Effector memory CD8-positive, alpha-beta T cell (primary cell): Measurements from ENCODE around the gene NOX4.

ENCODE experiments used
- ATAC-seq: fragments of 150-1000 bp; cut with Tn5 transposase; replicated peaks from 2 replicates; pipeline ENCODE4 v1.10.0; 2021; ENCODE audit warnings: mild to moderate bottlenecking, moderate library complexity
- DNase-seq, 3 experiments: peaks; one replicate each; pipeline ENCODE4 v3.0.0; 2021
- H3K27ac Mint-ChIP-seq, 2 donors: one replicate each; pipeline ENCODE4 v1.8.0; 2022; ENCODE audit warnings: mild to moderate bottlenecking in 2 of 2, mixed read lengths in 2 of 2, moderate library complexity in 2 of 2
- H3K27me3 Mint-ChIP-seq, 2 donors: one replicate each; pipeline ENCODE4 v1.8.0; 2022; ENCODE audit warnings: mixed read lengths in 2 of 2
- H3K36me3 Mint-ChIP-seq: one replicate; pipeline ENCODE4 v1.8.0; 2022; ENCODE audit warnings: mild to moderate bottlenecking, moderate library complexity, mixed read lengths; ENCODE audit not compliant: insufficient read depth
- H3K4me1 Mint-ChIP-seq, 2 donors: one replicate each; pipeline ENCODE4 v1.8.0; 2022; ENCODE audit warnings: low read depth in 2 of 2, mixed read lengths in 2 of 2
- H3K4me3 Mint-ChIP-seq, 2 donors: one replicate each; pipeline ENCODE4 v1.8.0; 2022; ENCODE audit warnings: mild to moderate bottlenecking in 2 of 2, mixed read lengths in 2 of 2, moderate library complexity in 2 of 2
- H3K9me3 Mint-ChIP-seq, 2 donors: one replicate each; pipeline ENCODE4 v1.8.0; 2022; ENCODE audit warnings: mixed read lengths in 2 of 2
- total RNA-seq, 9 experiments: gene quantifications; one replicate each; lab custom pipeline; 2026; lab: John Stamatoyannopoulos, UW

NOX4 gene
- total RNA-seq: 0 to 0.24 (median 0) reads per million in 9 experiments

- no peak within 1 kb of the TSS for H3K4me3 Mint-ChIP-seq
- no peak for ATAC-seq
- no peaks in the 10 kb centered on the region for H3K36me3 Mint-ChIP-seq
- H3K27ac Mint-ChIP-seq: no peak within 1 kb of the TSS
- peaks cover 0 to 5% of the 10 kb centered on the region in 2 donors for H3K9me3 Mint-ChIP-seq
- no peaks in the 10 kb centered on the region for H3K4me1 Mint-ChIP-seq
- H3K27me3 Mint-ChIP-seq: no peaks in the 10 kb centered on the region
- no peak for DNase-seq
Measured at GRCh38 chr11:89490981-89491690, at the start of gene NOX4. Gene NOX4 (minus strand): TSS chr11:89491375. CDS start chr11:89491246, 129 bp downstream.

GRCh38 chr11:89540826-89541225 is 49.7 kb upstream of the NOX4 start:
- Mint-ChIP-seq H3K9me3 (peaks cover 6 to 17% of the 10 kb centered on the region in 2 donors), H3K4me3 (no peak overlapping the region), H3K36me3 (no peaks in the 10 kb centered on the region), H3K27me3 (no peaks in the 10 kb centered on the region), H3K4me1 (no peaks in the 10 kb centered on the region), H3K27ac (no peak overlapping the region)
- DNase-seq (no peak), ATAC-seq (no peak)

- Mint-ChIP-seq H3K4me1 (no peaks in the 10 kb centered on the region), H3K27me3 (no peaks in the 10 kb centered on the region), H3K27ac (no peak overlapping the region), H3K36me3 (no peaks in the 10 kb centered on the region), H3K9me3 (peaks cover 7 to 25% of the 10 kb centered on the region in 2 donors), H3K4me3 (no peak overlapping the region)
- no peak for ATAC-seq
- DNase-seq: no peak
Measured at GRCh38 chr11:89537936-89538335, 46.8 kb upstream of the NOX4 start.

- no peaks in the 10 kb centered on the region for H3K36me3 Mint-ChIP-seq
- H3K4me3 Mint-ChIP-seq: no peak overlapping the region
- H3K27me3 Mint-ChIP-seq: no peaks in the 10 kb centered on the region
- no peak for ATAC-seq
- no peaks in the 10 kb centered on the region for H3K4me1 Mint-ChIP-seq
- H3K9me3 Mint-ChIP-seq: peaks cover 7 to 25% of the 10 kb centered on the region in 2 donors
- no peak overlapping the region for H3K27ac Mint-ChIP-seq
- DNase-seq: no peak
Measured at GRCh38 chr11:89536926-89537325, 45.8 kb upstream of the NOX4 start.

GRCh38 chr11:89535221-89535620 is 44.0 kb upstream of the NOX4 start:
- no peak overlapping the region for H3K27ac Mint-ChIP-seq
- peaks cover 9 to 25% of the 10 kb centered on the region in 2 donors for H3K9me3 Mint-ChIP-seq
- H3K4me3 Mint-ChIP-seq: no peak overlapping the region
- no peaks in the 10 kb centered on the region for H3K4me1 Mint-ChIP-seq
- no peaks in the 10 kb centered on the region for H3K36me3 Mint-ChIP-seq
- no peak for ATAC-seq
- H3K27me3 Mint-ChIP-seq: no peaks in the 10 kb centered on the region
- no peak for DNase-seq

GRCh38 chr11:89529626-89530380 is 38.6 kb upstream of the NOX4 start:
- no peaks in the 10 kb centered on the region for H3K36me3 Mint-ChIP-seq
- DNase-seq (no peak), ATAC-seq (no peak)
- H3K27me3 Mint-ChIP-seq: no peaks in the 10 kb centered on the region
- no peak overlapping the region for H3K27ac Mint-ChIP-seq
- H3K9me3 Mint-ChIP-seq: peaks cover 3 to 8% of the 10 kb centered on the region in 2 donors
- H3K4me3 Mint-ChIP-seq: no peak overlapping the region
- no peaks in the 10 kb centered on the region for H3K4me1 Mint-ChIP-seq

- ATAC-seq: no peak
- DNase-seq: no peak
- no peaks in the 10 kb centered on the region for H3K27me3 Mint-ChIP-seq
Measured at GRCh38 chr11:89521792-89522191, 30.6 kb upstream of the NOX4 start.

GRCh38 chr11:89521294-89521693 is 30.1 kb upstream of the NOX4 start:
- DNase-seq (no peak), ATAC-seq (no peak)
- H3K4me1 Mint-ChIP-seq: no peaks in the 10 kb centered on the region
- H3K27me3 Mint-ChIP-seq: no peaks in the 10 kb centered on the region
- H3K4me3 Mint-ChIP-seq: no peak overlapping the region
- H3K36me3 Mint-ChIP-seq: no peaks in the 10 kb centered on the region
- peaks cover 0 to 2% of the 10 kb centered on the region in 2 donors for H3K9me3 Mint-ChIP-seq
- no peak overlapping the region for H3K27ac Mint-ChIP-seq

More at GRCh38 chr11:89521792-89522191, 30.6 kb upstream of the NOX4 start:
- peaks cover 0 to 2% of the 10 kb centered on the region in 2 donors for H3K9me3 Mint-ChIP-seq
- H3K36me3 Mint-ChIP-seq: no peaks in the 10 kb centered on the region
- H3K4me1 Mint-ChIP-seq: no peaks in the 10 kb centered on the region
- H3K27ac Mint-ChIP-seq: no peak overlapping the region
- H3K4me3 Mint-ChIP-seq: no peak overlapping the region

GRCh38 chr11:89516496-89516895 is 25.3 kb upstream of the NOX4 start:
- peaks cover 0 to 4% of the 10 kb centered on the region in 2 donors for H3K9me3 Mint-ChIP-seq
- H3K27me3 Mint-ChIP-seq: no peaks in the 10 kb centered on the region
- H3K27ac Mint-ChIP-seq: no peak overlapping the region
- H3K36me3 Mint-ChIP-seq: no peaks in the 10 kb centered on the region
- H3K4me1 Mint-ChIP-seq: no peaks in the 10 kb centered on the region
- no peak for DNase-seq
- ATAC-seq: no peak
- H3K4me3 Mint-ChIP-seq: no peak overlapping the region

GRCh38 chr11:89508544-89508943 is 17.4 kb upstream of the NOX4 start:
- no peaks in the 10 kb centered on the region for H3K36me3 Mint-ChIP-seq
- no peak for DNase-seq
- no peaks in the 10 kb centered on the region for H3K4me1 Mint-ChIP-seq
- no peak overlapping the region for H3K27ac Mint-ChIP-seq
- peaks cover 8 to 10% of the 10 kb centered on the region in 2 donors for H3K9me3 Mint-ChIP-seq
- H3K27me3 Mint-ChIP-seq: no peaks in the 10 kb centered on the region
- ATAC-seq: no peak
- no peak overlapping the region for H3K4me3 Mint-ChIP-seq

GRCh38 chr11:89504270-89504669 is 13.1 kb upstream of the NOX4 start:
- ATAC-seq (no peak), DNase-seq (no peak)
- H3K9me3 Mint-ChIP-seq: peaks cover 6 to 8% of the 10 kb centered on the region in 2 donors

GRCh38 chr11:89503422-89503821 is 12.2 kb upstream of the NOX4 start:
- H3K9me3 Mint-ChIP-seq: peaks cover 6 to 8% of the 10 kb centered on the region in 2 donors
- DNase-seq (no peak), ATAC-seq (no peak)
- H3K27ac Mint-ChIP-seq: no peak overlapping the region
- no peaks in the 10 kb centered on the region for H3K4me1 Mint-ChIP-seq
- H3K36me3 Mint-ChIP-seq: no peaks in the 10 kb centered on the region
- H3K27me3 Mint-ChIP-seq: no peaks in the 10 kb centered on the region
- no peak overlapping the region for H3K4me3 Mint-ChIP-seq

More at GRCh38 chr11:89504270-89504669, 13.1 kb upstream of the NOX4 start:
- Mint-ChIP-seq H3K27me3 (no peaks in the 10 kb centered on the region), H3K4me3 (no peak overlapping the region), H3K4me1 (no peaks in the 10 kb centered on the region), H3K27ac (no peak overlapping the region), H3K36me3 (no peaks in the 10 kb centered on the region)

- Mint-ChIP-seq H3K27me3 (no peaks in the 10 kb centered on the region), H3K9me3 (peaks cover 6 to 8% of the 10 kb centered on the region in 2 donors), H3K4me3 (no peak overlapping the region), H3K4me1 (no peaks in the 10 kb centered on the region), H3K27ac (no peak overlapping the region), H3K36me3 (no peaks in the 10 kb centered on the region)
- no peak for ATAC-seq
- no peak for DNase-seq
Measured at GRCh38 chr11:89502301-89502700, 11.1 kb upstream of the NOX4 start.

GRCh38 chr11:89500336-89500735 is 9.2 kb upstream of the NOX4 start:
- Mint-ChIP-seq H3K4me3 (no peak overlapping the region), H3K27me3 (no peaks in the 10 kb centered on the region), H3K9me3 (peaks cover 5 to 8% of the 10 kb centered on the region in 2 donors), H3K4me1 (no peaks in the 10 kb centered on the region), H3K36me3 (no peaks in the 10 kb centered on the region), H3K27ac (no peak overlapping the region)
- DNase-seq (no peak), ATAC-seq (no peak)
